ENCODE data around the gene MAPKAPK2. TPM values are rescaled to one million over a fixed set of nuclear protein-coding genes. Genes with fewer than 3 reads are reported as not detected.

MAPKAPK2 gene
- total and polyA plus RNA-seq, 2 donors (not counting 1 experiment from before 2014, with no cell fraction given): 60.3 to 85.8 TPM

DNA sequence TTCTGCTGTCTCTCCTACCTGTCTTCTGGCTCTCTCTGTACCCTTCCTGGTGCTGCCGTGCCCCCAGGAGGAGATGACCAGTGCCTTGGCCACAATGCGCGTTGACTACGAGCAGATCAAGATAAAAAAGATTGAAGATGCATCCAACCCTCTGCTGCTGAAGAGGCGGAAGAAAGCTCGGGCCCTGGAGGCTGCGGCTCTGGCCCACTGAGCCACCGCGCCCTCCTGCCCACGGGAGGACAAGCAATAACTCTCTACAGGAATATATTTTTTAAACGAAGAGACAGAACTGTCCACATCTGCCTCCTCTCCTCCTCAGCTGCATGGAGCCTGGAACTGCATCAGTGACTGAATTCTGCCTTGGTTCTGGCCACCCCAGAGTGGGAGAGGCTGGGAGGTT, 47.8 kb downstream of the MAPKAPK2 start:
- ATAC-seq (ENCODE audit: low read depth) (no peak), DNase-seq (no peak)
- Histone ChIP-seq H3K79me2 (ENCODE audit: control insufficient read depth, insufficient read depth, low read length) (peaks cover 10% of the 10 kb centered on the region), H4K20me1 (ENCODE audit: control insufficient read depth, insufficient read depth, low read length, poor library complexity, severe bottlenecking) (peaks cover 27% of the 10 kb centered on the region), H2AFZ (ENCODE audit: insufficient read depth, low read depth, low read length, poor library complexity, severe bottlenecking) (no peak overlapping the region), H3K36me3 (replicated peaks in 1 of 2; ENCODE audit: control extremely low read depth in 1 of 2, control insufficient read depth in 1 of 2, extremely low read depth in 1 of 2, insufficient read depth in 2 of 2, low read length in 1 of 2) (peaks cover 2 to 56% of the 10 kb centered on the region in 2 experiments), H3K27me3 (replicated peaks in 1 of 4; ENCODE audit: control extremely low read depth in 1 of 4, control insufficient read depth in 3 of 4, insufficient read depth in 4 of 4, low read length in 3 of 4) (no peaks in the 10 kb centered on the region), H3K4me3 (ENCODE audit: control extremely low read depth in 1 of 5, extremely low read depth in 1 of 5, insufficient read depth in 1 of 5, low read depth in 2 of 5, low read length in 4 of 5) (no peak overlapping the region), H3K9me3 (ENCODE audit: control extremely low read depth in 1 of 3, control insufficient read depth in 2 of 3, insufficient read depth in 1 of 3, low read length in 2 of 3) (no peaks in the 10 kb centered on the region), H3K27ac (ENCODE audit: low read length in 2 of 2) (no peak overlapping the region), H3K4me2 (replicated peaks; ENCODE audit: low read depth, low read length, poor library complexity, severe bottlenecking) (no peak overlapping the region), H3K9ac (ENCODE audit: low read length) (no peak overlapping the region), H3K4me1 (ENCODE audit: control insufficient read depth in 2 of 2, insufficient read depth in 2 of 2, low read length in 2 of 2) (peaks cover 4 to 26% of the 10 kb centered on the region in 2 donors)
- ChIA-PET CTCF (interaction anchor here (1.3 to 9.2 kb wide), 8 partner anchors 10 to 249 kb away, joined by 4 to 278 read pairs (median 44); no protein-coding TSS in a partner anchor), POLR2A (no interaction called here)
- no peak overlapping the region for H3K4me3 Mint-ChIP-seq
- intact Hi-C loops (cut with micrococcal nuclease): no loop called here
- H3K27ac Mint-ChIP-seq: no peak overlapping the region
- peaks cover 30% of the 10 kb centered on the region for H3K4me1 Mint-ChIP-seq
- no peaks in the 10 kb centered on the region for H3K9me3 Mint-ChIP-seq (ENCODE audit: insufficient read depth)
- TF ChIP-seq CTCF (IDR thresholded peaks at IDR 0.05) (no peak), EZH2 (IDR thresholded peaks at IDR 0.05; ENCODE audit: borderline replicate concordance, insufficient read depth, low read depth, low read length, poor library complexity, severe bottlenecking) (no peak)
- H3K27me3 Mint-ChIP-seq: no peaks in the 10 kb centered on the region
- WGBS (ENCODE audit: insufficient coverage): 97% methylated on average over 10 of the region's 11 CpGs

GRCh38 chr1:206732992-206733391, 48.3 kb downstream of the MAPKAPK2 start:
- no peak overlapping the region for H3K4me2 ChIP-seq (replicated peaks; ENCODE audit: low read depth, low read length, poor library complexity, severe bottlenecking)
- H3K27me3 ChIP-seq (replicated peaks in 1 of 4; ENCODE audit: control extremely low read depth in 1 of 4, control insufficient read depth in 3 of 4, insufficient read depth in 4 of 4, low read length in 3 of 4): no peaks in the 10 kb centered on the region
- Mint-ChIP-seq H3K27me3 (no peaks in the 10 kb centered on the region), H3K27ac (no peak overlapping the region), H3K9me3 (ENCODE audit: insufficient read depth) (no peaks in the 10 kb centered on the region), H3K4me3 (no peak overlapping the region), H3K4me1 (peaks cover 32% of the 10 kb centered on the region)
- H3K4me3 ChIP-seq (ENCODE audit: control extremely low read depth in 1 of 5, extremely low read depth in 1 of 5, insufficient read depth in 1 of 5, low read depth in 2 of 5, low read length in 4 of 5): no peak overlapping the region
- DNase-seq (no peak), ATAC-seq (ENCODE audit: low read depth) (no peak)
- no peaks in the 10 kb centered on the region for H3K9me3 ChIP-seq (ENCODE audit: control extremely low read depth in 1 of 3, control insufficient read depth in 2 of 3, insufficient read depth in 1 of 3, low read length in 2 of 3)
- intact Hi-C loops (cut with micrococcal nuclease): no loop called here
- WGBS (ENCODE audit: insufficient coverage): 91% methylated on average over 7 of the region's 11 CpGs
- H3K4me1 ChIP-seq (ENCODE audit: control insufficient read depth in 2 of 2, insufficient read depth in 2 of 2, low read length in 2 of 2): peaks cover 5 to 24% of the 10 kb centered on the region in 2 donors
- peaks cover 5% of the 10 kb centered on the region for H3K79me2 ChIP-seq (ENCODE audit: control insufficient read depth, insufficient read depth, low read length)
- H2AFZ ChIP-seq (ENCODE audit: insufficient read depth, low read depth, low read length, poor library complexity, severe bottlenecking): no peak overlapping the region
- CTCF ChIA-PET: interaction anchor here (0.7 to 9.2 kb wide), 10 partner anchors 10 to 249 kb away, joined by 3 to 278 read pairs (median 36); no protein-coding TSS in a partner anchor
- no peak overlapping the region for H3K9ac ChIP-seq (ENCODE audit: low read length)
- no peak overlapping the region for H3K27ac ChIP-seq (ENCODE audit: low read length in 2 of 2)
- H4K20me1 ChIP-seq (ENCODE audit: control insufficient read depth, insufficient read depth, low read length, poor library complexity, severe bottlenecking): peaks cover 22% of the 10 kb centered on the region
- POLR2A ChIA-PET: no interaction called here
- peaks cover 2 to 56% of the 10 kb centered on the region in 2 experiments for H3K36me3 ChIP-seq (replicated peaks in 1 of 2; ENCODE audit: control extremely low read depth in 1 of 2, control insufficient read depth in 1 of 2, extremely low read depth in 1 of 2, insufficient read depth in 2 of 2, low read length in 1 of 2)
- TF ChIP-seq EZH2 (IDR thresholded peaks at IDR 0.05; ENCODE audit: borderline replicate concordance, insufficient read depth, low read depth, low read length, poor library complexity, severe bottlenecking) (no peak), CTCF (IDR thresholded peaks at IDR 0.05) (no peak)
